ENCODE data around the gene PSMG3.

- TF ChIP-seq, protein P1, sequence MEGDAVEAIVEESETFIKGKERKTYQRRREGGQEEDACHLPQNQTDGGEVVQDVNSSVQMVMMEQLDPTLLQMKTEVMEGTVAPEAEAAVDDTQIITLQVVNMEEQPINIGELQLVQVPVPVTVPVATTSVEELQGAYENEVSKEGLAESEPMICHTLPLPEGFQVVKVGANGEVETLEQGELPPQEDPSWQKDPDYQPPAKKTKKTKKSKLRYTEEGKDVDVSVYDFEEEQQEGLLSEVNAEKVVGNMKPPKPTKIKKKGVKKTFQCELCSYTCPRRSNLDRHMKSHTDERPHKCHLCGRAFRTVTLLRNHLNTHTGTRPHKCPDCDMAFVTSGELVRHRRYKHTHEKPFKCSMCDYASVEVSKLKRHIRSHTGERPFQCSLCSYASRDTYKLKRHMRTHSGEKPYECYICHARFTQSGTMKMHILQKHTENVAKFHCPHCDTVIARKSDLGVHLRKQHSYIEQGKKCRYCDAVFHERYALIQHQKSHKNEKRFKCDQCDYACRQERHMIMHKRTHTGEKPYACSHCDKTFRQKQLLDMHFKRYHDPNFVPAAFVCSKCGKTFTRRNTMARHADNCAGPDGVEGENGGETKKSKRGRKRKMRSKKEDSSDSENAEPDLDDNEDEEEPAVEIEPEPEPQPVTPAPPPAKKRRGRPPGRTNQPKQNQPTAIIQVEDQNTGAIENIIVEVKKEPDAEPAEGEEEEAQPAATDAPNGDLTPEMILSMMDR (optimal IDR thresholded peaks at IDR 0.05 in 1 of 3, IDR thresholded peaks at IDR 0.05 in 1 of 3, conservative IDR thresholded peaks at IDR 0.05 in 1 of 3; ENCODE audit: extremely low read depth in 1 of 3, insufficient read depth in 2 of 3, low read length in 3 of 3) = no peak
- TF ChIP-seq EZH2 (IDR thresholded peaks at IDR 0.05; ENCODE audit: low read length) = no peak
These were observed 30.5 kb downstream of the PSMG3 start for GRCh38 chr7:1539181-1539881.
